ENCODE data around the gene MOSPD3. TPM values are rescaled to one million over a fixed set of nuclear protein-coding genes. Genes with fewer than 3 reads are reported as not detected.

MOSPD3 gene
- total RNA-seq, 2 donors from 2014 or later: 20.1 to 36.1 TPM

GRCh38 chr7:100604976-100605911 is 7.1 kb upstream of the MOSPD3 start:
- H3K27me3 ChIP-seq (replicated peaks; ENCODE audit: insufficient read depth): no peaks in the 10 kb centered on the region
- H3K4me1 ChIP-seq (replicated peaks): no peaks in the 10 kb centered on the region
- H3K4me3 ChIP-seq: peak overlapping the region; percentile 52 to 68
- no peak for DNase-seq (ENCODE audit: low spot score)
- intact Hi-C loops (cut with DNase I): no loop called here
- TF ChIP-seq POLR2A (IDR thresholded peaks at IDR 0.05): peak; percentile 19
- TF ChIP-seq, protein P1, sequence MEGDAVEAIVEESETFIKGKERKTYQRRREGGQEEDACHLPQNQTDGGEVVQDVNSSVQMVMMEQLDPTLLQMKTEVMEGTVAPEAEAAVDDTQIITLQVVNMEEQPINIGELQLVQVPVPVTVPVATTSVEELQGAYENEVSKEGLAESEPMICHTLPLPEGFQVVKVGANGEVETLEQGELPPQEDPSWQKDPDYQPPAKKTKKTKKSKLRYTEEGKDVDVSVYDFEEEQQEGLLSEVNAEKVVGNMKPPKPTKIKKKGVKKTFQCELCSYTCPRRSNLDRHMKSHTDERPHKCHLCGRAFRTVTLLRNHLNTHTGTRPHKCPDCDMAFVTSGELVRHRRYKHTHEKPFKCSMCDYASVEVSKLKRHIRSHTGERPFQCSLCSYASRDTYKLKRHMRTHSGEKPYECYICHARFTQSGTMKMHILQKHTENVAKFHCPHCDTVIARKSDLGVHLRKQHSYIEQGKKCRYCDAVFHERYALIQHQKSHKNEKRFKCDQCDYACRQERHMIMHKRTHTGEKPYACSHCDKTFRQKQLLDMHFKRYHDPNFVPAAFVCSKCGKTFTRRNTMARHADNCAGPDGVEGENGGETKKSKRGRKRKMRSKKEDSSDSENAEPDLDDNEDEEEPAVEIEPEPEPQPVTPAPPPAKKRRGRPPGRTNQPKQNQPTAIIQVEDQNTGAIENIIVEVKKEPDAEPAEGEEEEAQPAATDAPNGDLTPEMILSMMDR (IDR thresholded peaks at IDR 0.05): no peak
- no peak for TF ChIP-seq POLR2AphosphoS5 (IDR thresholded peaks at IDR 0.05)
- no peaks in the 10 kb centered on the region for H3K36me3 ChIP-seq
- H3K9me3 ChIP-seq: no peaks in the 10 kb centered on the region
- peak overlapping the region; percentile 74 to 77 for H3K27ac ChIP-seq
- 12% methylated on average over 67 of the region's 68 CpGs for WGBS

DNA sequence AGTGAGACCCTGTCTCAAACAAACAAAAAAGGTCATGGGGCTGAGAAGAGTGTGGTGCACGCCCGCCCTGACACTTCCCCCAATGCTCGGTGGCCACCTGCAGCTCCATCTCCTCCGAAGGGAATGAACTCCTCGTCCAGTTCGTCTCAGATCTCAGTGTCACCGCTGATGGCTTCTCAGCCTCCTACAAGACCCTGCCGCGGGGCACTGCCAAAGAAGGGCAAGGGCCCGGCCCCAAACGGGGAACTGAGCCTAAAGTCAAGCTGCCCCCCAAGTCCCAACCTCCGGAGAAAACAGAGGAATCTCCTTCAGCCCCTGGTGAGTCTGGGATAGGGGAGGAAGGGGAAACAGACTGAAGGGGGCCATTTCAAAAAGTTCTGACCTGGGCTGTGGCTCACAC is 6.0 kb upstream of the MOSPD3 start:
- WGBS: 94% methylated on average over 12 of the region's 12 CpGs
- TF ChIP-seq, protein P1 (IDR thresholded peaks at IDR 0.05): no peak
- TF ChIP-seq POLR2AphosphoS5 (IDR thresholded peaks at IDR 0.05): no peak
- TF ChIP-seq POLR2A (IDR thresholded peaks at IDR 0.05): no peak
- Histone ChIP-seq H3K4me3 (no peak overlapping the region), H3K27ac (no peak overlapping the region), H3K4me1 (replicated peaks) (no peaks in the 10 kb centered on the region), H3K27me3 (replicated peaks; ENCODE audit: insufficient read depth) (no peaks in the 10 kb centered on the region), H3K36me3 (no peaks in the 10 kb centered on the region), H3K9me3 (no peaks in the 10 kb centered on the region)
- DNase-seq (ENCODE audit: low spot score): no peak
- intact Hi-C loops (cut with DNase I): no loop called here

- Histone ChIP-seq H3K9me3 (no peaks in the 10 kb centered on the region), H3K4me3 (no peak overlapping the region), H3K27ac (no peak overlapping the region), H3K36me3 (no peaks in the 10 kb centered on the region), H3K4me1 (replicated peaks) (no peaks in the 10 kb centered on the region), H3K27me3 (replicated peaks; ENCODE audit: insufficient read depth) (no peaks in the 10 kb centered on the region)
- no peak for DNase-seq (ENCODE audit: low spot score)
- WGBS: 78% methylated on average over 8 of the region's 8 CpGs
- TF ChIP-seq POLR2A (IDR thresholded peaks at IDR 0.05): no peak
- TF ChIP-seq POLR2AphosphoS5 (IDR thresholded peaks at IDR 0.05): no peak
- TF ChIP-seq, protein P1 (IDR thresholded peaks at IDR 0.05): no peak
- intact Hi-C loops (cut with DNase I): no loop called here
These were observed 5.2 kb upstream of the MOSPD3 start for GRCh38 chr7:100607111-100607510.

GRCh38 chr7:100609958-100610357 is 2.4 kb upstream of the MOSPD3 start:
- Histone ChIP-seq H3K27ac (no peak overlapping the region), H3K4me3 (no peak overlapping the region), H3K9me3 (no peaks in the 10 kb centered on the region), H3K27me3 (replicated peaks; ENCODE audit: insufficient read depth) (no peaks in the 10 kb centered on the region), H3K4me1 (replicated peaks) (peaks cover 5% of the 10 kb centered on the region), H3K36me3 (no peaks in the 10 kb centered on the region)
- TF ChIP-seq, protein P1 (IDR thresholded peaks at IDR 0.05): no peak
- intact Hi-C loops (cut with DNase I): loop anchor here (5.0 kb wide), 1 partner anchor 82 kb away; the partner anchor contains the start of gene GIGYF1
- no peak for DNase-seq (ENCODE audit: low spot score)
- 98% methylated on average over 5 of the region's 5 CpGs for WGBS

Data from prostate gland (tissue), 2 donors.